Measurements from ENCODE around the gene SMOC1. TPM values are rescaled to one million over a fixed set of nuclear protein-coding genes. Genes with fewer than 3 reads are reported as not detected.

SMOC1 gene
- total RNA-seq, 1 experiment from 2014 or later: 0.46 TPM

DNA sequence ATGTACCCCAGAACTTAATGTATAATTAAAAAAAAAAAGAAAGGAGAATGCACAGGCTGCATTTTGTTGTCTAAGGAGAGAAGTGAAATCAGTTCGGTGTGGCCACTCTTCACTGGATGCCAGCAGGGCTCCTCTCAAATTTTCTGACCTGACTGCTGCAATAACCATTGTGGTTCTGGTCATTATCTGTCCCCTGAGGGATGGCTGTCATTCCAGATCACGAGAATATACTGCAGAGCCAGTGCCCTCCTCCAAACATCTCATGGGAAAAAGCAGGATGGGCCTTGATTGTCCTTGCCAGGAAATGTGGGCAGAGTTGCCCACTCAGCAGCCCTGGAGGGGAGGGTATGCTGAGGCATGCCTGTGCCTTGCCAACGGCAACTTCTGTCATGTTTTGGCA, 170.4 kb downstream of the SMOC1 start:
- in situ Hi-C loops (cut with HindIII; ENCODE audit: low pct_unique_long_range_greater_than_20kb, low sequenced_read_pairs): no loop called here
- ATAC-seq: no peak
- no peak for TF ChIP-seq CTCF (IDR thresholded peaks at IDR 0.05)
- TF ChIP-seq, protein P1, sequence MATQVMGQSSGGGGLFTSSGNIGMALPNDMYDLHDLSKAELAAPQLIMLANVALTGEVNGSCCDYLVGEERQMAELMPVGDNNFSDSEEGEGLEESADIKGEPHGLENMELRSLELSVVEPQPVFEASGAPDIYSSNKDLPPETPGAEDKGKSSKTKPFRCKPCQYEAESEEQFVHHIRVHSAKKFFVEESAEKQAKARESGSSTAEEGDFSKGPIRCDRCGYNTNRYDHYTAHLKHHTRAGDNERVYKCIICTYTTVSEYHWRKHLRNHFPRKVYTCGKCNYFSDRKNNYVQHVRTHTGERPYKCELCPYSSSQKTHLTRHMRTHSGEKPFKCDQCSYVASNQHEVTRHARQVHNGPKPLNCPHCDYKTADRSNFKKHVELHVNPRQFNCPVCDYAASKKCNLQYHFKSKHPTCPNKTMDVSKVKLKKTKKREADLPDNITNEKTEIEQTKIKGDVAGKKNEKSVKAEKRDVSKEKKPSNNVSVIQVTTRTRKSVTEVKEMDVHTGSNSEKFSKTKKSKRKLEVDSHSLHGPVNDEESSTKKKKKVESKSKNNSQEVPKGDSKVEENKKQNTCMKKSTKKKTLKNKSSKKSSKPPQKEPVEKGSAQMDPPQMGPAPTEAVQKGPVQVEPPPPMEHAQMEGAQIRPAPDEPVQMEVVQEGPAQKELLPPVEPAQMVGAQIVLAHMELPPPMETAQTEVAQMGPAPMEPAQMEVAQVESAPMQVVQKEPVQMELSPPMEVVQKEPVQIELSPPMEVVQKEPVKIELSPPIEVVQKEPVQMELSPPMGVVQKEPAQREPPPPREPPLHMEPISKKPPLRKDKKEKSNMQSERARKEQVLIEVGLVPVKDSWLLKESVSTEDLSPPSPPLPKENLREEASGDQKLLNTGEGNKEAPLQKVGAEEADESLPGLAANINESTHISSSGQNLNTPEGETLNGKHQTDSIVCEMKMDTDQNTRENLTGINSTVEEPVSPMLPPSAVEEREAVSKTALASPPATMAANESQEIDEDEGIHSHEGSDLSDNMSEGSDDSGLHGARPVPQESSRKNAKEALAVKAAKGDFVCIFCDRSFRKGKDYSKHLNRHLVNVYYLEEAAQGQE (IDR thresholded peaks at IDR 0.05; ENCODE audit: insufficient read depth in 1 of 2, low read depth in 2 of 2, low read length in 1 of 2): no peak
- ChIA-PET POLR2A (no interaction called here), CTCF (no interaction called here)
- Histone ChIP-seq H3K27me3 (ENCODE audit: control insufficient read depth, insufficient read depth, low read length) (no peaks in the 10 kb centered on the region; the same call in 1 of the 2 replicates), H3K27ac (ENCODE audit: low read length) (no peak overlapping the region), H3K4me1 (ENCODE audit: control insufficient read depth, insufficient read depth, low read length) (no peaks in the 10 kb centered on the region), H3K9me3 (ENCODE audit: control insufficient read depth, insufficient read depth, low read depth, low read length) (no peaks in the 10 kb centered on the region), H3K36me3 (ENCODE audit: control insufficient read depth, insufficient read depth, low read length) (no peaks in the 10 kb centered on the region), H3K4me3 (ENCODE audit: low read depth in 2 of 2, low read length in 2 of 2) (no peak overlapping the region)
- intact Hi-C loops (cut with micrococcal nuclease; ENCODE audit: unreplicated experiment): no loop called here
- DNase-seq (ENCODE audit: low read depth, low spot score): no peak
- no TSS peak for BruUV-seq (replicated peaks)

DNA sequence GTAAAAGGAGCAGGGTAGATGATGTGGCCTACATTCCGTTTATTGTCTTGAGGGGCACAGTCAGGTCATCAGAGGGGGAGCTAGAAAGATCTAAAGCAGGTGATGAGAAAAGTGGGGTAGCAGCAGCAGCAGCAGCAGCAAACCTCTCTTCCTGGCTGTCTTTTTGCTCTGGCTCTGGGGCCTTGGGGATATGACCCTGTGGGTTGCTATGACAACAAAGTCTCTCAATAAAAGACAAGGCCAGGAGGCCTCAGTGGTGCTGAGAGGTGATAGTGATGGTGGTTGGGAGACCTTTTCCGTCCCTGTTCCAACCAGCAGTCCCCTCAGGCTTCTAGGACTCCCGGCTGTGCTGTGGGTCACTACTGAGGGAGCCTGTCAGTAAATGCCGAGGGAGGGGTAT, 170.9 kb downstream of the SMOC1 start:
- intact Hi-C loops (cut with micrococcal nuclease; ENCODE audit: unreplicated experiment): no loop called here
- no peak for DNase-seq (ENCODE audit: low read depth, low spot score)
- ChIA-PET POLR2A (no interaction called here), CTCF (no interaction called here)
- H3K4me1 ChIP-seq (ENCODE audit: control insufficient read depth, insufficient read depth, low read length): no peaks in the 10 kb centered on the region
- no peaks in the 10 kb centered on the region for H3K36me3 ChIP-seq (ENCODE audit: control insufficient read depth, insufficient read depth, low read length)
- in situ Hi-C loops (cut with HindIII; ENCODE audit: low pct_unique_long_range_greater_than_20kb, low sequenced_read_pairs): no loop called here
- no peak overlapping the region for H3K27ac ChIP-seq (ENCODE audit: low read length)
- no peak for TF ChIP-seq TCF7L2 (IDR thresholded peaks at IDR 0.05; ENCODE audit: low read depth, low read length)
- no peak for TF ChIP-seq POLR2AphosphoS5 (IDR thresholded peaks at IDR 0.05; ENCODE audit: low read depth, low read length)
- TF ChIP-seq, protein P1 (IDR thresholded peaks at IDR 0.05; ENCODE audit: insufficient read depth in 1 of 2, low read depth in 2 of 2, low read length in 1 of 2): no peak
- no peak for TF ChIP-seq CTCF (IDR thresholded peaks at IDR 0.05)
- no peak for TF ChIP-seq SIN3A (IDR thresholded peaks at IDR 0.05; ENCODE audit: borderline replicate concordance, insufficient read depth, low read depth, low read length)
- no TSS peak for BruUV-seq (replicated peaks)
- no peaks in the 10 kb centered on the region for H3K9me3 ChIP-seq (ENCODE audit: control insufficient read depth, insufficient read depth, low read depth, low read length)
- no peak overlapping the region for H3K4me3 ChIP-seq (ENCODE audit: low read depth in 2 of 2, low read length in 2 of 2)
- no peaks in the 10 kb centered on the region; the same call in 1 of the 2 replicates for H3K27me3 ChIP-seq (ENCODE audit: control insufficient read depth, insufficient read depth, low read length)
- ATAC-seq: no peak

All from Panc1 (cell line).